NCI-H128 (cell line): ENCODE measurements around the gene ESRRA.

ENCODE experiments used
- DNase-seq: peaks from one replicate; lab custom pipeline; 2025; ENCODE audit not compliant: unreplicated experiment; lab: John Stamatoyannopoulos, UW

The ESRRA gene

DNA sequence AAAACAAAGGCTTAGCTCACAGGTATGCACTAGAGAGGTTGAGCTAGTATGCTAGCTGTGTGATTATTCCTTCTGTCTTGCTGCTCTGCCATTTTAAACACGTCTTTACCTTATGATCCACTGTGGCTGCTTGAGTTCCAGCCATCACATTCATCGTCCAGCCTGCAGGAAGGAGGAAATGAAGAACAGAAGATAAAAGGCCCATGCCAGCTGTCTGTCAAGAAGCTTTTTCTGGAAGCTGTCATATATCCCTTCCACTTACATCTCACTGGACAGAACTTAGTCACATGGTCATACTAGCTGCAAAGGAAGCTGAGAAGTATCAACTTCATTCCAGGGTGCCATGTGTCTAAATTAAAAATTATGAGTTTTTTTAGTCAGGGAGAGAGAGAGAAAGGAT, 22.1 kb downstream of the ESRRA start:
- DNase-seq, result no peak

DNA sequence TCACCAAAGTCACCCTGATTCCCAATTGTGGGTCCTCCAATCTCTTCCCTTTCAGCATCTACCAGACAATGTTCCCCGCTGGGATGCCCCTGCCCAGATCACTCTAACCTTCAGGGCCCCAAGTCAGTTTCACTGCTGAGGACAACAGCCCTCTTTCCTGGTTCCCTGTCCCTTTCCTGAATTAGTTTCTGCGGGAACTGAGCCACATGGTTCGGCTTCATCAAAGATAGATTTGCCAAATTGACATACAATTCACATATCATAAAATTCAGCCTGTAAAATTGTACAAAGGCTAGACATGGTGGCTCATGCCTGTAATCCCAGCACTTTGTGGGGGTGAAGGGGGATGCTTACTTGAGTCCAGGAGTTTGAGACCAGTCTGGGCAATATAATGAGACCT, 22.7 kb downstream of the ESRRA start:
- no peak for DNase-seq

GRCh38 chr11:64330888-64331287, 25.6 kb downstream of the ESRRA start:
- DNase-seq, result no peak

GRCh38 chr11:64331569-64332371, 26.4 kb downstream of the ESRRA start:
- no peak for DNase-seq

DNA sequence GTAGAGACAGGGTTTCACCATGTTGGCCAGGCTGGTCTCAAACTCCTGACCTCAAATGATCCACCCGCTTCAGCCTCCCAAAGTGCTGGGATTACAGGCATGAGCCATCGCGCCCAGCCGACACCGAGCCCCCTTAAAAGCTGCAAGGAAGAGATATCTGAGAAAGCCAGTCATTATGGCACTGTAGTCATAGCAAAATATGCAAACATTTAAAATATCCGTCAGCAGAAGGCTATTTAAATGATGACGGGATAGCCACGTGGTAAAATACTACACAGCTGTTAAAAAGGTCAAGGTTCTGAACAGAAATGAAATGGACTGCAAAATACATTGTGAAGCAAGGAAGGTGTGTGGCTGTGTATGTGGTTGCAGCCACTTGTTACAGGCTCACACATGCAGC, 28.2 kb downstream of the ESRRA start:
- DNase-seq, result no peak

GRCh38 chr11:64334764-64335735, 29.7 kb downstream of the ESRRA start:
- DNase-seq, result peak; percentile 31

DNA sequence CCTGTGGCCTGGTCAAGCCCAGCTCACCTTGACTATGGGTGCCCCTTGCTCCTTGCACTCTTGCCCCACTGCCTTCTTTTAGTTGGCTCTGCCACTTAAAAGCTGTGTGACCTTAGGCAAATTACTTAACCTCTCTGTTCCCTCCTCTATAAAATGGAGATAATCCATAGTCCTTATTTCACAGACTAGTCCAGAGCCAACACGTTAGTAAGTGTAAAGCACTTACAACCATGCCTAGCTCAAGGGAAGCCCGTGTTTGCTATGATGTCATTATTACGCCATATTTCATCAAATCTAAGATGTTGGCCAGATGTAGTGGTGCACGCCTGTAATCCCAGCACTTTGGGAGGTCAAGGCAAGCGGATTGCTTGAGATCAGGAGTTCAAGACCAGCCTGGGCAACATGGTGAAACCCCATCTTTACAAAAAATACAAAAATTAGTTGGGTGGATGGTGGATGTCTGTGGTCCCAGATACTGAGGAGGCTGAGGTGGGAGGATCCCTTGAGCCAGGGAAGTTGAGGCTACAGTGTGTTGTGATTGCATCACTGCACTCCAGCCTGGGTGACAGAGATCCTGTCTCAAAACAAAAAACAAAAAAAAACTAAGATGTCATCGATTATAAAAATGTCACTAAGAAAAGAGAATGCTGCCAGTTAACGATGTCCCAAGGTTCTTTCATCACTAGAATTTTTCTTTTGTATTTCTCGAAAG, 32.4 kb downstream of the ESRRA start:
- DNase-seq, result no peak

DNA sequence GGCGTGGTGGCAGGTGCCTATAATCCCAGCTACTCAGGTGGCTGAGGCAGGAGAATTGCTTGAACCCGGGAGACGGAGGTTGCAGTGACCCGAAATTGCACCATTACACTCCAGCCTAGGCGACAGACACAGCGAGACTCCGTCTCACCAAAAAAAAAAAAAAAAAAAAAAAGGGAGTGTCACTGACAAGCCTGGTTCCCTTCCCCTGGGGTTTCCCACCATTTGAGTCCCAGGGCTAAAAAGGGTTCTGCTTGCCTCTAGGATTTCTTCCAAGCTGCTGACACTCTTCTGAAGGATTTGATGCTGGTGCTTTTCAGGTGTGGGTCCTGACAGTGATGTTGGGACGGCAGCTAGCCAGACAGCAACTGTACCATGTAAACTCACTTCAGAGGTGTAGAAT, 33.4 kb downstream of the ESRRA start:
- DNase-seq, result no peak

DNA sequence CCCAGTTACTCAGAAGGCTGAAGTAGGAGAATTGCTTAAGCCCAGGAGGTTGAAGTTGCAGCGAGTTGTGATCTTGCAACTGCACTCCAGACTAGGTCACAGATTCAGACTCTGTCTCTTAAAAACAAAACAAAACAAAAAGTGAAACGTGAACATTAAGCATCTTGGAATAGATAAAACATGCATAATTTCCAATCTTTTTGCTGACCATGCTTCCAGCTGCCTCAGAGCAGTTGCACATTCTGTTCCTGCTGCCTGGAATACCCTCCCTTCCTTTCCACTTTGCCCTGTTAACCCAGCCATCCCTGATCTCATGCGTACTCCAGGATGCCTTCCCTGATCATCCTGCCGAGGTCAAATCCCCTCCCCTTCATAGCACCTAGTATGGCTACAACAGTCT, 34.0 kb downstream of the ESRRA start:
- DNase-seq, result no peak

- DNase-seq, result no peak
These were observed 34.6 kb downstream of the ESRRA start, which contains the start of gene CCDC88B for GRCh38 chr11:64339754-64340408. TSS of gene CCDC88B (plus strand) at chr11:64340204. CDS start at chr11:64340267, 63 bp downstream.

GRCh38 chr11:64340671-64341335, 35.5 kb downstream of the ESRRA start:
- no peak for DNase-seq

- no peak for DNase-seq
These were observed 36.1 kb downstream of the ESRRA start for GRCh38 chr11:64341429-64341828.

GRCh38 chr11:64341851-64342791, 36.8 kb downstream of the ESRRA start:
- peak; percentile 28 for DNase-seq

DNA sequence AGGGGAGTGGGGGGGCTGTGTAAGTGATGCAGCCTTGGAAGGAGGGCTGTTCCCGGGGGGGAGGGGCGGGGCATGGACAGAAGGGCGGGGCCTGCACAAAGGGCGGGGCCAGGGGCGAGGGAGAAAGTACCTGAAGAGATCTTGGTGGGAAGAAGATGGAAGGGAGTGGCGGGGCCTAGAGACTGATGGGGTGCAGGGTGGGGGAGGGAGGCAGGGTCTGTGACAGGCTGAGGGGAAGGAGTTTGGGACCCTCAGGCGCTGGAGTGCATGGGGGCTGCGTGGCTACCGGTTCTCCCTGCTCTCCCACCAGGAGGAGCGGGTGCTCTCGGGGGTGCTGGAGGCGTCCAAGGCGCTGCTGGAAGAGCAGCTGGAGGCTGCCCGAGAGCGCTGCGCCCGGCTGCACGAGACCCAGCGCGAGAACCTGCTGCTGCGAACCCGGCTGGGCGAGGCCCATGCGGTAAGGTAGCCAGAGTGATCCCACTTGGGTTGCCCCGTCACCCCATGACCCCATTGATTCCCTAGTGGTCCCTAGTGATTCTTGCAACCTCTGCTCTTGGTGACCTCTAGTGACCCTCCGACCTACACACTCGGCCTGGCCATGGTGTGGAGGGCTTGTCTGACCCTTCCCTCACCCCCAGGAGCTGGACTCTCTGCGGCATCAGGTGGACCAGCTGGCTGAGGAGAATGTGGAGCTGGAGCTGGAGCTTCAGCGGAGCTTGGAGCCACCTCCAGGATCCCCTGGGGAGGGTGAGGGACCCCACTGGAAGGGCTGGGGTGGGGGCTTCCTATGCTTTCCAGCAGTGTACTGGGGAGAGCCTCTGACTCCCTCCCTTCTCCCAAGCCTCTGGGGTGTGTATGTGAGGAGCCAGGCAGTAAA, 37.8 kb downstream of the ESRRA start:
- DNase-seq, result no peak

DNA sequence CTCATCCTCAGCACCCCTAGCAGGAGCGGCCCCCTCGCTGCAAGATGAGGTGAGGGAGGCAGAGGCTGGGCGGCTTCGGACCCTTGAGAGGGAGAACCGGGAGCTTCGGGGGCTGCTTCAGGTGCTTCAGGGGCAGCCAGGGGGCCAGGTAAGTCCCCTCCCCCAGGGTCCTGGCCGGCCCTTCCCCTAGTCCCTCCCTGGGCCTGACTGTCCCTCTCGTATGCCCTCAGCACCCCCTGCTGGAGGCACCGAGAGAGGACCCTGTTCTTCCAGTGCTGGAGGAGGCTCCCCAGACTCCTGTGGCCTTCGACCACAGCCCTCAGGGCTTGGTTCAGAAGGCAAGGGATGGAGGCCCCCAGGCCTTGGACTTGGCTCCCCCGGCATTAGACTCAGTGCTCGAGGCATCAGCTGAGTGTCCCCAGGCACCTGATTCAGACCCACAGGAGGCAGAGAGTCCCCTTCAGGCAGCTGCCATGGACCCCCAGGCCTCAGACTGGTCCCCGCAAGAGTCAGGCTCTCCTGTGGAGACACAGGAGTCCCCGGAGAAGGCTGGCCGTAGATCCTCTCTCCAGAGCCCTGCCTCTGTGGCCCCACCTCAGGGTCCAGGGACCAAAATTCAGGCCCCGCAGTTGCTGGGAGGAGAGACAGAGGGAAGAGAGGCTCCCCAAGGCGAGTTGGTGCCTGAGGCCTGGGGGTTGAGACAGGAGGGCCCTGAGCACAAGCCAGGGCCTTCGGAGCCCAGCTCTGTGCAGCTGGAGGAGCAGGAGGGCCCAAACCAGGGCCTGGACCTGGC, 38.6 kb downstream of the ESRRA start:
- DNase-seq, result no peak

DNA sequence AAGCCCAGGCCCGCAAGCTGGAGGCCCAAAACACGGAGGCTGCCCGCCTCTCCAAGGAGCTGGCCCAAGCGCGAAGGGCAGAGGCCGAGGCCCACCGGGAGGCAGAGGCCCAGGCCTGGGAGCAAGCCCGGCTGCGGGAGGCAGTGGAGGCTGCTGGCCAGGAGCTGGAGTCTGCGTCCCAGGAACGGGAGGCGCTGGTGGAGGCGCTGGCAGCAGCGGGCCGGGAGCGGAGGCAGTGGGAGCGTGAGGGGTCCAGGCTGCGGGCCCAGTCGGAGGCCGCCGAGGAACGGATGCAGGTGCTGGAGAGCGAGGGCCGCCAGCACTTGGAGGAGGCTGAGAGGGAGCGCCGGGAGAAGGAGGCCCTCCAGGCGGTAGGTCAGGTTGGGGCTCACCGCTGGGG, 39.5 kb downstream of the ESRRA start:
- DNase-seq, result no peak

- DNase-seq, result no peak
These were observed 42.0 kb downstream of the ESRRA start for GRCh38 chr11:64347193-64347867.
